HG03060 (cell line): ENCODE data around the gene EPHB3.

Source experiments
- ATAC-seq: cut with Tn5 transposase; IDR thresholded peaks from one replicate; pipeline ENCODE4 v1.9.1; 2021; ENCODE audit warnings: low read depth, moderate number of reproducible peaks; ENCODE audit not compliant: unreplicated experiment

Gene EPHB3

DNA sequence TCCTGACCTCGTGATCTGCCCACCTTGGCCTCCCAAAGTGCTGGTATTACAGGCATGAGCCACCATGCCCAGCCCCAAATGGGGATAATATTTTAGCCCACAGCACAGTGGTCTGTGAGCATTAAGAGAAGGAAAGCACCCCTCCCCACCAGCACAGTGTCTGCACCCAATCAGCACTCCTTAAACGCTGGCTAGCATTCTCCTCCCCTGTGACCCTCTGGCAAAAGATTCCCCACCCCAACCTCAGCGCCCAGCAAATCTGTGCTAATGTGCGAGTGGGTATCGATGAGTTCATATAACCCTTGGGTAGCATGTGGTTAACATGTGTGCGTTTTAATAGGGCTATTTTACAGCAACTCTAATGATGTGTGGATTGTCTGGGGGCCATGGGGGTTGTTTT is 18.3 kb upstream of the EPHB3 start:
- no peak for ATAC-seq

DNA sequence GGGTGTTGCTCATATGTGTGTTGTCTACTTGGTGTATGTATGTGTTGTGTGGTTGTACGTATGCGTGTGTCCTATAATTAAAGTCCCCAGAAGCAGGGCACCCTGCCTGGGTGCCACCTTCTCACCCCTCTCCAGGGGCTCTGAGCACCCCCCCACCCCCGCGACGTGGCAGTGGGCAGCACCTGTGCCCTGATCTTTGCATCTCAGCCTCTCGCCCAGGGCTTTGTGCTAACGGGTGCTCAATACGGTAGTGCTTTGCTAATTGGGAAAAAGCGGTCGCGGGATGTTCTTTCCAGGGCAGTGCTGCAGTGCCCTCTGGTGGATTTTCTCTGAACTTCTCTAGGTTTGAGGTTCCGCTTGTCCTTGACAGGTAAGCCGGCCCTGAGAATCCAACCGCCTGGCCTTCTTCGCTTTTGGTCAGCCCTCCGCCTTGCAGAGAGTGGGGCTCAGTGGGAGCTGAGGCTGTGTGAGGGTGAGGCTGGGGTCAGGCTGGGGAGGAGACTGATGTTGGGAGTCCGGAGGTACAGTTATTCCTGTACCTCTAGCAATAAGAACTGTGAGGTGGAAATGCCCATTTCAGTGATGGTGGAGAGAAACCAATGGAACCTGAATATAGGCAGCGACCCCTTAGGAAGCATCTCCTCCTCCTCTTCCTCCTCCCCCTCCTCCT is 17.6 kb upstream of the EPHB3 start:
- no peak for ATAC-seq

DNA sequence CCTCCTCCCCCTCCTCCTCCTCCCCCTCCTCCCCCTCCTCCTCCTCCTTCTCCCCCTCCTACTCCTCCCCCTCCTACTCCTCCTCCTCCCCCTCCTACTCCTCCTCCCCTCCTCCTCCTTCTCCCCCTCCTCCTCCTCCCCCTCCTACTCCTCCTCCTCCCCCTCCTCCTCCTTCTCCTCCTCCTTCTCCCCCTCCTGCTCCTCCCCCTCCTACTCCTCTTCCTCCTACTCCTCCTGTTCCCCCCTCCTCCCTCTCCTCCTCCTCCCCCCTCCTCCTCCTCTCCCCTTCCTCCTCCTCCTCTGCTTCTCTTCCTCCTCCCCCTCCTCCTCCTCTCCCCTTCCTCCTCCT is 17.1 kb upstream of the EPHB3 start:
- no peak for ATAC-seq

DNA sequence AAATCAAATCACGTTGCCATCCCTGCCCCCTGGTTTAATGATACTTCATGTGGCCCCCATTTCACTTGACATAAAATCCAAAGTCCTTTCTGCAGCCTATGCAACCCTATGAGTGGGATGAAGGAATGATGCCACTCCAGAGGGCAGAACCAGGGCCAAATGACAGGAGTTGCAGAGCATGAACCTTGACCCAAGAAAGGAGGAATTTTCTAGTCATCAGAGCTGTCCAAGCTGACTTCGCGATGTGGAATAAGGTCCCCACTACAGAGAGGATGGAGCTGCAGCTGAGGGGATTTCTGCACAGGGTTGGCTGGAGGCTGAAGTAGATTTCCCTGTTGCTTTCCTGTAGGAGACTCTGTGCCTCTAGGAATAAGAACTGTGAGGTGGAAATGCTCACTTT is 15.8 kb upstream of the EPHB3 start:
- ATAC-seq, result no peak

DNA sequence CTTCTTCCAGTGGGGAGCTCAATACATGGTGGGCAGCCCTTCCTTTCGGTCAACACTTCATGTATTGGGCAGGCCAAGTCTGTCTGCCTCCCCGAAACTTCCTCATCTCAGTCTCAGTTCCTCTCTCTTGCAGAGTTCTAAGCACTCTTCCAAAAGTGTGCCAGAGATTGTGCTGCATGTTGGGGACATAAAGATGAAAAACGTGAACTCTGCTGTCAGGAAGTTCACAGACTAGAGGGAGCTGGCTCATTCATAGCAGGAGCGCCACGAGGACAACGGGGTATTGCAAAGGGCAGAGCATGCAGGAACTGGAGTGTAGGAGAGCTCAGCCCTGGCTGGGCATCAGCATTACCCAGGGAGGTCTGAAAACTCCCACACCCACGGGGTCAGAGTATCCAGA is 15.3 kb upstream of the EPHB3 start:
- no peak for ATAC-seq

DNA sequence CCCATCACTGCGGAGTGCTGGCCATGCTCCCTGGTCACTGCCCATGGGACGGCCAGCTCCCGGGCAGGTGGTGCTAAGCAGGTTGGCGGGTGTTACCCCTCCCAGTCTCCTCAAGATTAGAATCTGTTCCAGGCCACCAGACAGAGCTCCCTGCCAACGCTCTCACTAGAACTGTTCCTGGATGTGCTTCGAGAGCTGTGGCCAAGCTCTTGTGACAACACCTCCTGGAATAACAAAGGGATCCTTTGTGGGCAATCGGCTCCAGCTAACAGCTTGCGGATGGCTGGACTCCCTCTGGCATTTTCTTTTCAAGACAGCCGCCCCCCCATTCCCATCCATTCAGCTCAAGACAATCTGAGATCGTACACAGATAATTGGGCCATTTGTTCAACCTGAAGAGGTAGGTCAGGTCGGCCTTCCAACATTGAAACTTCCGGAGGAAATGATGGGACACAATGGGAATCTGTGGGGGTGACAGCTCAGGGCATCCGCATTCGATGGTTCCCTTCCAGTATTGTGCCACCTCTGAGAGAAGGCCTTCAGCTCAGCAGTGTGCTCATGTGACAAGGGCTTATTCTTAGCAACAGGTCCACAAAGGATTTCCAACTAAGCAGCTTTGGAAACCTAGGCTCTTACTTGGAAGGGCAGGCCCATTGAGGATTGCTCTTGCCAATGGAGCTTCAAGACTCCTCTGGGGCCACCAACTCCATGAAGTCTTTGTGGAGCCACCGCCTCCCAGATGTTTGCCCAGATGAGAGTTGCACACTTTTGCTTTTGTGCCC is 11.6 kb upstream of the EPHB3 start:
- no peak for ATAC-seq

DNA sequence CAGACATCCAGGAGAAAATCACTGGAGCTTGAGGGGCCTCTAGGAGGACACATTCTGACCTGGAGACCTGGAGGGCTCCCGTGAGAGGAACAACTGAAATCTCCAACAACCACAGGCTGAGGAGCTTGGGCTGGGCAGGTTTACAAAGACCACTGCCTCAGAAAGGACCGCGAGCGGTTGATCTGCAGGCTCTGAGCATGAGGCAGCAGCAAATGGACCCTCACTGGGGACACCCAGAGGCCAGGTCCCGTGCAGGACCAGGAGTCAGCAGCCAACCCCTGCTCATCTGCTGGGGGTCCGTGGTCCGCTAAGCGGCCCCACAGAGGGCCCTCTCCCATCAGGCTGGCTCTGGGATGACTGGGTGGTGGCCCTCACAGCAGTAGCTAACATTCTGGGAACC is 10.5 kb upstream of the EPHB3 start:
- no peak for ATAC-seq

DNA sequence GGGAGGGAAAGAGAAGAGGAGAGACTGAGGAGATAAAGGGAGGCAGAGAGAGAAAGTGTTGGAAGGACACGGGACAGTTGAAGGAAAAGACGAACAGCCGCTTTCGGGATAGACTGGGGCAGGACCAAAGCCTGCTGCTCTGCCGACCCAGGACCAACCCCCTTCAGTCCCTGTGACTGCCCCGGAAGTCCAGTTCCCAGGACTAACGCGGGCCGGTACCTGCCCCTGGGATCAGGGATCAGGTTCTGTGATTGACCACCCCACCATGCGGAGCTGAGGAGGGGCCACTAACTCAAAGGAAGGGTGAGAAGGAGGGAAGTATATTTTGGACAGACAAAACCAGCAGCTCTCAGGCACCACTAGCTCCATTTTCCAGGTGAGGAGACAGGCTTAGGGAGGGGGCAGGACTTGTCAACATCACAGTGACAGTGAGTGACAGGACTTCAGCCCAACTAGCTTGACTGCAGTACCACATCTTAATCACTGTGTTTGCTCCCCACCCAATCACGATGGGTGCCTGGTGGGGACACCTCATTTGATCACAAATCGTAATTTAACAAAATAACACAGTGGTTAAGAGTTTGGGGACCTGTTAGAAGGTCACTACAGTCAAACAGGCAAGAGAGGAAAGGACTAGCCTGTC is 9.8 kb upstream of the EPHB3 start:
- no peak for ATAC-seq

DNA sequence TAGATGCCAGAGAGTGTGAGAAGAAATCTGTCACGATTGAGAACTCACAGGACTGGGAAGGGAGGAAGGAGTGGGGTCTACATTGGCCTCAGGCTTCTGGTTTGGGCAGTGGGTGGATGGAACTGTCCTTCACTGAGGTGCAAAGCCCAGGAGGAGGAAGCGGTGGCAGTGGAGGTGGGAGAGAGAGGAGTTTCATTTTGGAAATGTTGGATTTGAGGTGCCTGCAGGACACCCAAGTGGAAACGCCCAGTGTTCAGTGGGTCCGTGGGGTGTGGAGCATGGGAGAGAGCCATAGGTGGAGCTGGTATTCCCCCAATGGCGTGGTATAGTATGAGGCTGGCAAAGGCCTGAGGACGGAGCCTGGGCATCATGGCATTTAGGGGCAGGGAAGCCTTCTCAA is 9.3 kb upstream of the EPHB3 start:
- no peak for ATAC-seq

DNA sequence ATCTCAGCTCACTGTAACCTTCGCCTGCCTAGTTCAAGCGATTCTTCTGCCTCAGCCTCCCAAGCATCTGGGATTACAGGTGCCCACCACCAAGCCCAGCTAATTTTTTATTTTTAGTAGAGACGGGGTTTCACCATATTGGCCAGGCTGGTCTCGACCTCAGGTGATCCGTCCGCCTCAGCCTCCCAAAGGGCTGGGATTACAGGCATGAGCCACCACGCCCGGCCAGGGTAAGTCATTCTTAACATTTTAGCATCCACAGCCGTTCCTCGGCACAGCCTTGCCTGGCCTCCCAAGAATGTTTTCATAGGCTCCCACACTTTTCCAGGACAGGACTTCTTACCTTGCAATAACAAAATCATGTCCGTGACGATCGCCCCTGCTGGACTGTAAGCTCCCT is 8.7 kb upstream of the EPHB3 start:
- ATAC-seq, result no peak

DNA sequence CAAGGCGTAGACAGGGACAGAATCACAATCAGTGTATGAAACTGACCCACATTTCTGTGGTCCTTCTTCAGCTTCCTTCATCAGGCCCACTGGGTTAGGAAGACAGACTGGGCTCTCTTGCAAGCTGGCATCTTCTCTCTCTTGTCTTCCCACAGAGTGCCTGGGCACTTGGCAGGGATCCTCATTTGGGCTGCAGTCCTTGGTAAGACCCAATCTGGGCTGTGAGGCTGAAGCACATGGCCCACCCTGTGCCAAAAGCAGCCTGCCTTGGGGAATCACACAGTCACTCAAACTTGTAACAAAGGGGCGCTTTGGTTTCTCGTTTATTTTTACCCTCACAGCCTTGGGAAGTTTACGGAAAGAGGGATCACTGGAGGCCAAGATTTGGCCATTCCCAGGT is 8.2 kb upstream of the EPHB3 start:
- no peak for ATAC-seq

DNA sequence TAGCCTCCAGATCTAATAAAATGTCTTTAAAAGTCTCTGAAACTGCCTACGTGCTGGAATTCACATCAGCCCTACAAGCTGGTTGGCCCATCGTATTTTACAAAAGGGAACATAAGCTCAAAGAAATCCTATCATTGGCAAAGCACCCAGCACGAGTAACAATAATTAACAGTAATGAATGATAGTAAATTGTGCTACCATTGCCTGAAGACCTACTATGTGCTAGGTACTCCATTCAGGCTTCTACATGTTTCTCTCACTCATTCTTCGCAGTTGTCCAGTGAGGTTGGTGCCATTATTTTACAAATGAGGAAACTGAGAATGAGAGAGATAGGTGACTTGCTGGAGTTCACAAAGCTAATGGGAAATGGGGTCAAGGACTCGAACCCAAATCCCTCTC is 7.1 kb upstream of the EPHB3 start:
- no peak for ATAC-seq

DNA sequence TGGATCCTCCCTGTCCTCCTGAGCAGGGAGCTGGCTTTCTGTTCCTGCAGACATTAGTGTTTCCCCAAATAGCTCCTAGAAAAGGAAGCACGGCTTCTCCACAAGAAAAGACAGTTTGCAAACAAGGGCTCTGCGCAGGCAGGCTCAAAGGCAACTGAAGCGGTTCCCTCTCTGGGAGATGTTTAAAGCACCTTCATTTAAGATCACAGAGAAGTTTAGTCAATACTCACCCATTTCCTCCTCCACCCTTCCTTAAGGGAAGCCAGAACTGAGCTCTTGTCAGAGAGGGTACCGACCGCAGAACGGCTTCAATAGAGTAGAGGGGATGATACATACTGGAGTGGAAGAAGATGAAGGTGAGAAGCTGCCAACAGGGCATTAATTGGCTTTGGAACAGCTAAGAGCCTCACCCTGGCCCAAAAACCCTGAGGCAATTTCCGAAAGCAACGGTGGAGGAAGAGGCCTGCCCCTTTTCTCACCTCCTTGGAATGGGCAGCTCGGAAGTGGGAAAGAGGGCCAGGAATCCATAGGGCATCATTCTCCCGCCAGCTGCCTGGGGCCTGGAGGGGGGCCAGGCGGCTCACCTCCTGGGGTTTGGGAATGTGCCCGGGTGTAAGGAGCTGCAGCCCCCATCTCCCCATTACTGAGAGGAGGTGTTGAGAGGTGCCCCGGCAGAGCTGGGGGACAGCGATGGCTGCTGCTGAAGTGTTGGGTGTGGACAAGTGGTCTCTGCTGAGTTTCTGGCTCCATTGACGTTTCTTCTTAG is 4.8 kb upstream of the EPHB3 start:
- no peak for ATAC-seq

DNA sequence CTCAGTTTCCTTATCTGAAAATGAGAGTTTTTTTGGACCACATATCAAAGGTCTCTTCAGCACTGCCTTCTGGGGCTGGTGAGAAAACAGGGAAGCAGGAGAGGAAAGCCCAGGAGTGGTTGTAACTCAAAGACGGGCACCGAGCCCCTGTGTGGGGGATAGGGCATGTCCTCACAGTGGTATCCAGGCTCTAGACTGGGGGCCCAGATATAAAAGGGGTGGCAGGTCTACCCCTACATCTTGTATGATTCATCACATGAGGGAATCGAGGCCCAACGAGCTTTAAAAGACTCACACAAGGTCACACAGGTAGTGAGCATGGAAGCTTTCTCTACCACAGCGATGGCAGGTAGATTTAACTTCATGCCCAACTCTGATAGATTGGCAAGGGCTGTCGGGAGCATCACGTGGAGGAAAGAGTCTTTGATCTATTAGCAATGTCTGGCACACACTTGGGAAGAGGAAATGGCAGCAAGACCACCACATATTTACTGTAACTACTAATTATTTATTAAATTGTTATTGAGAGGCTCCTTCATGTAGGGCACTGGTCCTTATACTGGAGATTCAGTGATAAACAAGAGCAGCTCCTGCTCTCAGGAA is 4.1 kb upstream of the EPHB3 start:
- no peak for ATAC-seq

DNA sequence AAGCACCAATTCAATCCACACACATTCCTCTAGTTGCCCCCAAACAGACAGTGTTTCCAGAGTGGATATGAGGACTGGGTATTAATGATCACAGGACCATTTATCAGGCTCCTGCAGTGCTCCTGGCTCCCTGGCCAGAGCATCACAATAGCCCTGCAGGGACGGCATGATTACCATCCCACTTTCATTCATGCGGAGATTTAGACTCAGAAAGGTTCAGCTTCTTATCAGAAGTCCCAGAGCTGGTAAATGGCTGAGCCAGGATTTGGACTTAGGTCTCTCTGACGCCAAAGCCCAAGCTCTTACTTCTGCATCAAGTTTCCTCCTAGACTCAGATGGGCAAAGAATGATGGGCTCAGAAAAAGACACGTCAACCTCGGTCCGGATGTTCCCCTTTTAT is 2.9 kb upstream of the EPHB3 start:
- no peak for ATAC-seq

DNA sequence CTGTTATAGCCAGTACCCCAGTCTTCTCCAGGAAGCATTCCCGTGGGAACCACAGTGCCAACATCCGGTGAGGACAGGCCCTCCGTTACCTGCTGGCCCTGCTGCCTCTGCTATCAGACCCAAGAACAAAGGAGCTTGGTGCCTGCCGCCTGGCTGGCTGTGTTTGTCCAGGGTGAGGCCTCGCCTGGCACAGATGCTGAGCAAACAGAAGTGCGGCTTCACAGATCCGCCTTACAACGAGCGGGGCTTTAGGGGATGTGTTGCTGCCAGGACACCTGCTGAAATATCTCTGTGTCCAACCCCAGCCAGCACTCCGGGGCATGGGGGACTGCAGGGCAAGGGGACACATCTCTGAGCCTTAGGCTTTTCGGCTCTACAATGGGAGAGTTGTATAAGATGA is 2.2 kb upstream of the EPHB3 start:
- ATAC-seq, result no peak

DNA sequence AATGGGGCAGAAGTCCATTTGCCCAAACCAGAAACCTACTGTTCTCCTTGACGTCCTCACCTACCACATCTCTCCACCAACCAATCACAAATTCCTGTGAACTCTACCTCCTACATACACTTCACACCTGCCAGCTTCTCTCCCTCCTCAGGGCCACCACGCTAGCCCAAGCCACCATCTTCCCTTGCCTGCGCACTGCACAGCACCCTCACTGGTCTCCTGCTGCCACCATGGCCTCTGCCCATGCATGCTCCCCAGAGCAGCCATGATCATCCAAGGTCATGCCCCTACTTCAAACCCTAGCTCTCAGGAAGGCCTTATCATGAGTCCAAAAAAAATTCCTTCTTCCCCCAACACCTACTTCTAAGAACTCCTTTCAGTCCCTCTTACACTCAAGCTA is 1.1 kb upstream of the EPHB3 start:
- ATAC-seq, result no peak

DNA sequence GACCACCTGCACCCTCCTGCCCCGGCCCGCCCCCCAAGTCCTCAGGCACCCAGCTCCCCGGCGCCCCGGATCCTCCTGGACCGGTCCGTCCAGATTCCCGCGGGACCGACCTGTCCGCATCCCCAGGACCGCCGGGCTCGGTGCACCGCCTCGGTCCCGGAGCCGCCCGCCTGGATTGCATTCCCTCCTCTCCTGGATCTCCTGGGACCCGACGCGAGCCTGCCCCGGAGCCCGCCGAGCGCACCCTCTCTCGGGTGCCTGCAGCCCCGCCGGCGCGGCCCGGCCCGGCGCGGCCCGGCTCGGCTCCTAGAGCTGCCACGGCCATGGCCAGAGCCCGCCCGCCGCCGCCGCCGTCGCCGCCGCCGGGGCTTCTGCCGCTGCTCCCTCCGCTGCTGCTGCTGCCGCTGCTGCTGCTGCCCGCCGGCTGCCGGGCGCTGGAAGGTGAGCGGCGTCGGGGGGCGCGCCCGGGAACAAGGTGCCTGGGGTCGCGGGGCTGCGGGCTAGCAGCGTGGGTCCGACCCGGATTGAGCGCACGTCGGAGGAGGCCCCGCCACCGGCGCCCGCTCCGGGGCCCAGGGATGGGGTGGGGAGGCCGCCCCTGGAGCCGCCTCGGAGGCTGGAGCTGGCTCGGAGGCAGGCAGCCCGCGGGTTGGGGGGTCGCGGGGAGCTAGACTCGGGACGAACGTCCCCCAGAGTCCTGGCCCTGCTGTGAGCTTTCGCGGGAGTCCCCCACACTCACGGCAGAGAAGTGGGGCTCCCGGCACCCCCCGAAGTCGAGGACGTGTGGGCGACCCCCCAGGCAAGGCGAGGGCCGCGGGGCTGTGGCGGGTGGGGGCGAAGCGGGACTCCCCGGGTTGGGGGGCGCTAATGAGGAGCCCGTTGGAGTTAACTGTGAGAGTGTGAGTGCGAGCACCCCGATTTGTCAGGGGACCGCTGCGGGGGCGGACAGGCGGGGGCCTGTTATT is 610 bp downstream of the EPHB3 start:
- ATAC-seq, result no peak

DNA sequence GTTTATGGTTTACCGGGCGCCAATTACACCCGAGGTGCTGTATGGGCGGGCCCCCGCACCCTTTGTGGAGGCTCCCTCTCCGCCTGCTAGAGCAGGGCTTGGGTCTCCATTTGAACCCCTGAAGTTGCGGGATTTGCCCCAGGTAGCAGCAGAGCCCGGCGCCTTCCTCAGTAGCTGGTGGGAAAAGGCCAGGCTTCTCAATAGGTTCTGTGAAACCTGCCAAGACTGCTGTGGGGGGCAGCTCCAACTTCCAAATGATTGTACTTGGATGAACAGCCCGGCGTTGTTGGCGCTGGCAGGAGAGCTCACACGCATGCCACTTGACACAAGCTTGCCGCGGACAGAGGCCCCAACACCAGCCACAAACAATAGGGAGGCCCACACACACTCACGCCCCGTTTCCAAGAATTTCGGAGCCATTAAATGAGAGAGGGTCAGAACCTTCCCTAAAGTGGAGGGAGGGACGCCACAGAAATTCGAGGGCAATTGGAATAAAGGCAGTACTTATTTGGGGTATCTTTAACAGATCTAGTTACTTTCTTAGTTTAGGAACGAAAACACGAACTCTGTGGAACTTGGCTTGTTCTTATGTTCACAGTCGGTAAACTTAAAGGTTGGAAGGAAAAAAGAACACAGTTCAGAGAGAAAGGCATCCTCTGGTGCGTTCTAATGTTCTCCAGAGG is 1.4 kb downstream of the EPHB3 start:
- no peak for ATAC-seq
